A549 (cell line): Measurements from ENCODE around the gene IFTAP. TPM values are rescaled to one million over a fixed set of nuclear protein-coding genes. Genes with fewer than 3 reads are reported as not detected.

Experiments used
- ATAC-seq, 2 experiments: fragments of 200-7000 bp in 1 of 2; fragments of >200 bp in 1 of 2; cut with Nextera tagmentation in 1 of 2; cut with Tn5 transposase in 1 of 2; 3 replicates each; pipeline versions ENCODE4 v1.8.0 to v1.9.1; 2018 to 2020; ENCODE audit warnings: mild to moderate bottlenecking in 1 of 2, moderate library complexity in 1 of 2
- CTCF ChIA-PET: fragments of 300-600 bp; sonication (Branson Sonifier 250); formaldehyde crosslinking; extraction: SDS; loops from one replicate; lab custom pipeline; 2021; ENCODE audit warnings: antibody characterized with exemption, inconsistent platforms; lab: Yijun Ruan, JAX
- POLR2A ChIA-PET: fragments of 350-600 bp; formaldehyde crosslinking; extraction: SDS; loops from one replicate; lab custom pipeline; 2021; ENCODE audit warnings: antibody characterized with exemption, inconsistent platforms; lab: Yijun Ruan, JAX
- DNase-seq, 2 experiments: peaks; one replicate each; pipeline versions ENCODE4 v3.0.0 to v3.0.0-alpha.2; 2011 to 2016; ENCODE audit warnings: low read depth in 1 of 2, low spot score in 1 of 2
- FAIRE-seq: peaks from 2 replicates; lab custom pipeline; 2011; peaks lifted over from hg19 to GRCh38; lab: Jason Lieb, UNC
- H3K27ac ChIP-seq, 2 experiments: fragments of >200 bp; sonication (Bioruptor Twin); formaldehyde crosslinking; 3 replicates each; pipeline ENCODE4 v1.5.1; 2016 to 2017
- H3K4me1 ChIP-seq: fragments of >200 bp; sonication (Bioruptor Twin); formaldehyde crosslinking; 3 replicates; pipeline ENCODE4 v1.6.1; 2016
- H3K4me2 ChIP-seq: fragments of >200 bp; sonication (Bioruptor Twin); formaldehyde crosslinking; 3 replicates; pipeline ENCODE4 v1.6.1; 2016
- H3K4me3 ChIP-seq: fragments of >200 bp; sonication (Bioruptor Twin); formaldehyde crosslinking; 3 replicates; pipeline ENCODE4 v1.5.1; 2016
- H3K9me3 ChIP-seq: fragments of >200 bp; sonication (Bioruptor Twin); formaldehyde crosslinking; 3 replicates; pipeline ENCODE4 v1.6.1; 2016
- ATOH8 ChIP-seq: fragments of 250-450 bp; sonication (Bioruptor Pico); IDR thresholded peaks from 2 replicates; pipeline ENCODE4 v1.5.0; 2020; ENCODE audit warnings: low read depth, mild to moderate bottlenecking, moderate library complexity
- CBX8 ChIP-seq: fragments of 200-600 bp; sonication (generic); IDR thresholded peaks from 2 replicates; pipeline ENCODE4 v1.6.1; 2016
- CHD2 ChIP-seq: fragments of 150-350 bp; IDR thresholded peaks from 2 replicates; pipeline ENCODE4 v1.6.1; 2014; ENCODE audit warnings: low read length; ENCODE audit not compliant: partially characterized antibody
- ESRRA ChIP-seq: fragments of 150-350 bp; IDR thresholded peaks from 2 replicates; pipeline ENCODE4 v1.6.1; 2014; ENCODE audit warnings: mild to moderate bottlenecking, low read length, borderline replicate concordance
- FOSL2 ChIP-seq, 2 experiments: fragments of 450-650 bp in 1 of 2; fragments of >200 bp in 1 of 2; sonication (Bioruptor Twin) in 1 of 2; formaldehyde crosslinking; IDR thresholded peaks; 2 replicates each; pipeline versions ENCODE4 v1.5.0 to v1.6.1; 2016 to 2020; ENCODE audit warnings: mild to moderate bottlenecking in 1 of 2, moderate library complexity in 1 of 2
- FOXS1 ChIP-seq: fragments of 250-450 bp; sonication (Bioruptor Pico); IDR thresholded peaks from 2 replicates; pipeline ENCODE4 v1.5.0; 2020; ENCODE audit warnings: mild to moderate bottlenecking, moderate library complexity
- GATA3 ChIP-seq: IDR thresholded peaks from 2 replicates; pipeline ENCODE4 v1.6.1; 2012; ENCODE audit warnings: borderline replicate concordance
- HEYL ChIP-seq: fragments of 250-450 bp; sonication (Bioruptor Pico); IDR thresholded peaks from 2 replicates; pipeline ENCODE4 v1.8.0; 2021; ENCODE audit warnings: mild to moderate bottlenecking, moderate library complexity
- HMGXB4 ChIP-seq: fragments of 250-450 bp; sonication (Bioruptor Pico); IDR thresholded peaks from 2 replicates; pipeline ENCODE4 v1.5.0; 2021; ENCODE audit warnings: mild to moderate bottlenecking, moderate library complexity, borderline replicate concordance
- HOXB5 ChIP-seq: fragments of 250-450 bp; sonication (Bioruptor Pico); IDR thresholded peaks from 2 replicates; pipeline ENCODE4 v1.5.0; 2020; ENCODE audit warnings: mild to moderate bottlenecking, moderate library complexity
- JUN ChIP-seq, 2 experiments: fragments of >200 bp; sonication (Bioruptor Twin); formaldehyde crosslinking; IDR thresholded peaks; 2 replicates in 1 of 2; 3 replicates in 1 of 2; pipeline ENCODE4 v1.6.1; 2016 to 2017
- KDM1A ChIP-seq: fragments of 200-600 bp; sonication (generic); IDR thresholded peaks from 2 replicates; pipeline ENCODE4 v1.6.1; 2016; ENCODE audit warnings: low read depth, mild to moderate bottlenecking
- MAFK ChIP-seq: fragments of 450-650 bp; IDR thresholded peaks from 2 replicates; pipeline ENCODE4 v1.6.1; 2014; ENCODE audit not compliant: partially characterized antibody
- PHF8 ChIP-seq: fragments of 200-600 bp; sonication (generic); IDR thresholded peaks from 2 replicates; pipeline ENCODE4 v1.6.1; 2016; ENCODE audit warnings: low read depth, mild to moderate bottlenecking, antibody characterized with exemption, moderate library complexity, borderline replicate concordance
- POLR2A ChIP-seq: IDR thresholded peaks from 2 replicates; pipeline ENCODE4 v1.6.1; 2012; ENCODE audit warnings: mild to moderate bottlenecking, low read length
- RAD21 ChIP-seq, 2 experiments: fragments of >200 bp in 1 of 2; sonication (Bioruptor Twin) in 1 of 2; formaldehyde crosslinking in 1 of 2; IDR thresholded peaks in 1 of 2; conservative IDR thresholded peaks in 1 of 2; 2 replicates in 1 of 2; 3 replicates in 1 of 2; pipeline ENCODE4 v1.6.1; 2012 to 2018; ENCODE audit warnings: inconsistent platforms in 1 of 2
- RNF2 ChIP-seq: fragments of 200-600 bp; sonication (generic); IDR thresholded peaks from 2 replicates; pipeline ENCODE4 v1.6.1; 2016; ENCODE audit warnings: low read depth, mild to moderate bottlenecking, antibody characterized with exemption, moderate library complexity, borderline replicate concordance
- SMC3 ChIP-seq: fragments of >200 bp; sonication (Bioruptor Twin); formaldehyde crosslinking; IDR thresholded peaks from 3 replicates; pipeline ENCODE4 v1.6.1; 2018; ENCODE audit warnings: inconsistent platforms
- ZSCAN20 ChIP-seq: fragments of 250-450 bp; sonication (Bioruptor Pico); IDR thresholded peaks from 2 replicates; pipeline ENCODE4 v1.8.0; 2022; ENCODE audit warnings: mild to moderate bottlenecking, moderate library complexity
- WGBS: methylation state at CpG from one replicate; pipeline ENCODE4 v1.1.6; 2017; ENCODE audit errors: missing lambda C conversion rate; 5-methylcytosine and 5-hydroxymethylcytosine counted together
- polyA plus RNA-seq, 4 experiments: library from polyadenylated mRNA; depleted of rRNA in 3 of 4; stranded (reverse); fragments of >200 nt; fragmentation: RNase III in 1 of 4; extraction: RNeasy Plus Mini Kit Qiagen cat#74134 plus additional on column Dnase treatment in 1 of 4; gene quantifications; 2 replicates in 3 of 4; 3 replicates in 1 of 4; pipeline ENCODE4 v1.2.3, GENCODE V29; 2011 to 2017

The IFTAP gene
- polyA plus RNA-seq, 2 of the 4 experiments (the other 2 are of a cell fraction) = 34.7 to 52.4 TPM

GRCh38 chr11:36605221-36606216, 11.2 kb downstream of the IFTAP start:
- CTCF ChIA-PET = no interaction called here
- no peak for TF ChIP-seq PHF8
- TF ChIP-seq FOSL2 (IDR thresholded peaks at IDR 0.05) = no peak
- no peak for TF ChIP-seq FOSL2 (CRISPR knock-in tag; IDR thresholded peaks at IDR 0.05)
- H3K4me3 ChIP-seq = no peak overlapping the region
- no peak for DNase-seq
- POLR2A ChIA-PET = no interaction called here
- FAIRE-seq = no peak
- 79% methylated on average over 6 of the region's 6 CpGs for WGBS
- no peaks in the 10 kb centered on the region for H3K4me1 ChIP-seq
- no peaks in the 10 kb centered on the region for H3K9me3 ChIP-seq
- ATAC-seq = no peak
- H3K27ac ChIP-seq = no peak overlapping the region
- H3K4me2 ChIP-seq = no peak overlapping the region

GRCh38 chr11:36608491-36609199, 14.3 kb downstream of the IFTAP start:
- CTCF ChIA-PET = interaction anchor here (0.8 to 1.6 kb wide), 5 partner anchors 12 to 138 kb away, joined by 3 to 5 read pairs (median 3); no protein-coding TSS in a partner anchor
- no peak for ATAC-seq
- Histone ChIP-seq H3K4me3 (no peak overlapping the region), H3K4me2 (no peak overlapping the region), H3K4me1 (no peaks in the 10 kb centered on the region), H3K9me3 (no peaks in the 10 kb centered on the region), H3K27ac (no peak overlapping the region)
- no peak for TF ChIP-seq RAD21 (conservative IDR thresholded peaks at IDR 0.05 in 1 of 2, IDR thresholded peaks at IDR 0.05 in 1 of 2)
- TF ChIP-seq RNF2 = no peak
- TF ChIP-seq SMC3 = no peak
- TF ChIP-seq MAFK = no peak
- no peak for TF ChIP-seq KDM1A
- no peak for TF ChIP-seq CBX8
- no peak for TF ChIP-seq JUN (IDR thresholded peaks at IDR 0.05)
- TF ChIP-seq HMGXB4 (CRISPR knock-in tag) = no peak
- TF ChIP-seq ZSCAN20 (CRISPR knock-in tag) = no peak
- no peak for TF ChIP-seq CHD2
- TF ChIP-seq ATOH8 (CRISPR knock-in tag) = no peak
- TF ChIP-seq GATA3 = no peak
- TF ChIP-seq HOXB5 (CRISPR knock-in tag) = no peak
- TF ChIP-seq FOXS1 (CRISPR knock-in tag) = no peak
- TF ChIP-seq HEYL (CRISPR knock-in tag) = no peak
- TF ChIP-seq POLR2A = no peak
- TF ChIP-seq ESRRA = no peak
- FAIRE-seq = no peak
- 41% methylated on average over 1 of the region's 1 CpG for WGBS
- POLR2A ChIA-PET = no interaction called here
- DNase-seq = no peak
